Measurements from ENCODE around the gene KDM2B.
"Not testable (repeated sequence)": the region's sequence is repeated elsewhere in the genome, so short reads cannot be mapped to it uniquely, and the experiment has no call there.

Gene KDM2B

DNA sequence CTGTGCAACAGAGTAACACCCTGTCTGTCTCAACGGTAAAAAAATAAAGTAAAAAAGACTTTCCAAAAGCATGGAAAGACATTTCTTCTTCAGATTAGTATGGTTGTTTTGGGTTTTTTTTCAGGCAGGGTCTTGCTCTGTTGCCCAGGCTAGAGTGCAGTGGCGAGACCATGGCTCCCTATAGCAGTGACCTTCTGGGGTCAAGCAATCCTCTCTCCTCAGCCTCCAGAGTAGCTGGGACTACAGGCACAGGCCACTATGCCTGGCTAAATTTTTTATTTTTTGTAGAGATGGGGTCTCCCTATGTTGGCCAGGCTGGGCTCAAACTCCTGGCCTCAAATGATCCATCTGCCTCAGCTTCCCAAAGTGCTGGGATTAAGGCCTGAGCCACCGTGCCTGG is 72.8 kb downstream of the KDM2B start:
- no peak for DNase-seq

DNA sequence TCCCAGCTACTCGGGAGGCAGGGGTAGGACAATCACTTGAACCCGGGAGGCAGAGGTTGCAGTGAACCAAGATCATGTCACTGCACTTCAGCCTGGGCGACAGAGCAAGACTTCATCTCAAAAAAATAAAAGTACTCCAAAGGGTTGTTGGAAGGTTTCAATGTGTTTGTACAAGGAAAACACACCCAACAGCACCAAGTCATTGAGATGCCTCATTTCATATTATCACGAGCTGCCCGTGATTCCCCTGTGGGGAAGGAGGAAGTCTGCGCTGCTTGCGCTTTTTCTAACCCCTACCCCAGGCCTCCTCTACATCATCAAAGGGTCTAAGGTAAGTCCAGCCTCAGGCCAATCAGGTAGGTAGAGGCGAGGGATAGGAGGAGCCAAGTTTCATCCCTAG is 73.6 kb downstream of the KDM2B start:
- DNase-seq, result no peak

DNA sequence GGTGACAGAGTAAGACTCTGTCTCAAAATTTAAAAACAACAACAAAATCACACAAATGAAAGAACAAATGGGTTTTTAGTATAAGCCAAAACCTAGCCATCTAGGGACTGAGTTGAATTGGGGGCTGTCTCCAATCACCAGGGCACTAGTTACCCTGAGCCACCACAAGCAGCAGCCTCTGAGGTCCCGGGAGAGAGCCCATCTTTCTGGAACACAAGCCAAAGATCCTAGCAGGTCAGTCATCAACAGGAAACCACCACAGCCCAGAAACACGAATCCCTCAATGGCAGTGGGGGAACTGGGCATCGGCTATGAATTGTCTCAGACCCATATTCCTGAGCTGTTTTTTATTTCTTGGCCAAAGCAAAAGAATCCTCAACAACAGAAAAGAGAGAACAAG is 75.3 kb downstream of the KDM2B start:
- no peak for DNase-seq

DNA sequence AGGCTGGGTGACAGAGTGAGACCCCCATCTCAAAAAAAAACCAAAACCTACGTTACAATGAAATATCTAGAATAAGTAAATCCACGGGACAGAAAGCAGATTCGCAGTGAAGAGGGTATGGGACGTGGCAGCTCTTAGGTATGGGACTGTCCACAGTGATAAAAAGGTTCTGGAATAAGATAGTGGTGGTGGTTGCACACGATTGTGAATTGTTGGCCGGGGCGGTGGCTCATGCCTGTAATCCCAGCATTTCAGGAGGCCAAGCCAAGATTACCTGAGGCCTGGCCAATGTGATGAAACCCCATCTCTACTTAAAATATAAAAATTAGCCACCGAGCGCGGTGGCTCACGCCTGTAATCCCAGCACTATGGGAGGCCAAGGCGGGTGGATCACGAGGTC is 76.3 kb downstream of the KDM2B start:
- DNase-seq, result no peak

DNA sequence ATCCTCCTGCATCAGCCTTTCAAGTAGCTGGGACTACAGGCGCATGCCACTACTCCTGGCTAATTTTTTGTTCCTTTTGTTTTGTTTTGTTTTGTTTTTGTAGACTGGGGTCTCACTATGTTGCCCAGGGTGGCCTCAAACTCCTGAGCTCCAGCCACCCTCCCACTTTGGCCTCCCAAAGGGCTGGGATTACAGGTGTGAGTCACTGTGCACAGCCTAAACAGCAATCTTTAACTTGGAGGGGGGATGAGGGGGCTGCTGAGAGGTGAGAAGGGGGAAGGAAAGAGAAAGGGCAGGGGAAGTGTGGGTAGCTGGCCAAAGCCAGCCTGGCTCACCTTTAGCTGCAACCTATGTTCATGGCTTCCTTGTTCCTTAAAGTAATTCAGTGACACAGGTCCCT is 77.4 kb downstream of the KDM2B start:
- no peak for DNase-seq

DNA sequence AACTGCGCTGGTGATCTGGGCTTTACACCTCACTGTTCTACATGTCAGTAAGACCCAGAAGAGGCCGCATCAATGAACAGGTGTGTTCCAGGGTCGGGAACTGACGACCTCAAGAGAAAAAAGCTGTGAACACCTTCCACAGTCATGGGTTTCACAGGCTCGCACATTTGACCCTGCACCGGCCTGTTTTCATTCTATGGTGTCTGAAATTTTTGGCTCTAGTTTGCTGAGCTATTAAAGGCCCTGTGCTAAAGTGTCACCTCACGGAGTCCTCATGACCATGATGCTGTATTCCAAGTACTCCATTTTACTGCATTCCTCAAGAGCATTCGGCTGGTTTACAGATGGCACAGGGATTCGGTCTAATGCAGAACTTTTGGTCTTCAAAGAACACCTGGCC is 78.9 kb downstream of the KDM2B start:
- DNase-seq, result no peak

DNA sequence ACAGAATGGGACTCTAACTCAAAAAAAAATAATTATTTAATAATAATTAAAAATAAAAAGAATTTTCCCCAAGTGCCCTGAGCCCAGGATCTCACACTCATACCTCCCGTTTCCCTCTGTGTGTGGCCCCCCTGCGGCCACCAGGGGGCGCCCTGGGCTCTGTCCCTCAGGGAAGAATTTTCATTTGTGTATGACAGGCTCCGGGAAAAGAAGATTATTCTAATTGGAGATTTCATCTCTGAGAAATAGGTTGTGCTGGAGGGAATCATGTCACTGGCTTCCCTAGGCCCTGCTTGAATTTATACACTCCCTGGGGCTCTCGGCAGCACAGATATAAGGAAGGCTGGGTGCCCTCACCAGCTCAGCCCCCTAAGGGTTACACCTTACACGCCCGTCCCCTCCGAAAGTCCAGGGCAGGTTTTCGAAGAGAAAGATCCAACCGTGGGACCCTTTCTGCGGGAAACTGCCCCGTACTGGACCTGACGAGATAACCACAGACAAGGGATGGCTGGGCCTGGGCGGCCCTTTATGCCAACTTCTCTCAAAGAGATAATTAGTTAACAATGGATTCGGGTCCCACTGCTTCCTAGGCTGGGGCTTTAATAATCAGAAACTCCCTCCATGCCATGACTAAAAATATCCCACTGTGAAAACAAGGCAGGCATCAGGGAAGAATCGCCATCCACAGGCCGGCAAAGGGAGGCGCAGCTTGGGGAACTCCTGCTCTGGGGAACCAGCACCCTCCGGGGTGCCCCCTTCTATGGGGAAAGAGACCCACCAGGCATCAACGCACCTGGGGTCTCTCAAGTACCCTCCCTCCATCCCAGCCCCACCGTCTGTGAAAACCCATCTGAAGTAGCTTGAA is 80.7 kb downstream of the KDM2B start:
- DNase-seq, result peak in 55 of 58 donors; percentile 4 to 90 (median 50)

DNA sequence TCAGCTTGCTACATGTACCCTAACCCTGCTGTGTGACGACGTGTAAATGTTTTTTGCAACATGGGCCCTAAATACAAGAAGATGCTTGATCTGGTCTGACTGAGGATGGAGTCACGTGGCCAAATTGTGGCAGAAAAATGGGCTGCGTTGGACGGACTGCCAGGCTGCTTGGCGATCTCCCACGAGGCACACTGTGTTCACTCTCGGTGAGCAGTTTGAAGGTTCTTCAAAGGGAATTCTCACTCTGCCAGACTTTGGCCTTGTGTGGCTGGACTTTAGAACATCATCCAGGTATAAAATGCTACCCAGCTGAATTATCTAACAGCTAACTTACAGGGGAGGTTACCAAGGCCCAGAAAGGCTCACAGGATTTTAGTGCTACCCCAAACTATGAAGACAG is 85.1 kb downstream of the KDM2B start:
- DNase-seq, result peak in 28 of 58 donors; percentile 2 to 42 (median 18)

DNA sequence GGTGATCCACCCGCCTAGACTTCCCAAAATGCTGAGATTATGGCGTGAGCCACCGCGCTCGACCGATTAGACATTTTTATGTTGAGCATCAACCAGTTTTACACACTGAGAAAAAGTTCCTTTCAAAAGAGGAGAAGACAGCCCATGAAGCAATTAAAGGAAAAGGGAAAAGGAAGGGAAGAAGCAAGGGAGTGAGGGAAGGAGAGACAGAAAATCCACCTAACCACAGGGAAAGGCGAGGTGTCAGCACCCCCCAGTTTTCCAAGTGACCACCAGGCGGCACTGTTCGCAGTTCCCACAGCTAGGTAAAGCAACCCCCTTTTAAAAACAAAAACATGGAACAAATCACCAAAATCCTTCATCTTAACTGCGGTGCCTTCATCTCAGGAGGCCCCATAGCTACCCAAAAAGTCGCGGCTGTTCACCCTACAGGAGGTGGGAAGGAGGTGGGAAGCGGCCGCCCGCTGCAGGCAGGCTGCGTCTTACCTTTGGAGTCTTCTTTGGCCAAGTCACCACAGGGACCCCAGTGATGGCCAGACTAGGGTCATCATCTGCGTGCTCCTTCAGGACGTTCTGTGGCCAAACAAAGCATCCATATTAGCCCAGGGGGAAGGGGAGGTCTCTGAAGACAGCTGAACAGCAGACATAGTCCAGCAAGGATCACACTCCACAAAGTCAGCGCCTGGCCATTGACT is 86.6 kb downstream of the KDM2B start:
- DNase-seq, result peak in 9 of 58 donors; percentile 2 to 39 (median 17)

DNA sequence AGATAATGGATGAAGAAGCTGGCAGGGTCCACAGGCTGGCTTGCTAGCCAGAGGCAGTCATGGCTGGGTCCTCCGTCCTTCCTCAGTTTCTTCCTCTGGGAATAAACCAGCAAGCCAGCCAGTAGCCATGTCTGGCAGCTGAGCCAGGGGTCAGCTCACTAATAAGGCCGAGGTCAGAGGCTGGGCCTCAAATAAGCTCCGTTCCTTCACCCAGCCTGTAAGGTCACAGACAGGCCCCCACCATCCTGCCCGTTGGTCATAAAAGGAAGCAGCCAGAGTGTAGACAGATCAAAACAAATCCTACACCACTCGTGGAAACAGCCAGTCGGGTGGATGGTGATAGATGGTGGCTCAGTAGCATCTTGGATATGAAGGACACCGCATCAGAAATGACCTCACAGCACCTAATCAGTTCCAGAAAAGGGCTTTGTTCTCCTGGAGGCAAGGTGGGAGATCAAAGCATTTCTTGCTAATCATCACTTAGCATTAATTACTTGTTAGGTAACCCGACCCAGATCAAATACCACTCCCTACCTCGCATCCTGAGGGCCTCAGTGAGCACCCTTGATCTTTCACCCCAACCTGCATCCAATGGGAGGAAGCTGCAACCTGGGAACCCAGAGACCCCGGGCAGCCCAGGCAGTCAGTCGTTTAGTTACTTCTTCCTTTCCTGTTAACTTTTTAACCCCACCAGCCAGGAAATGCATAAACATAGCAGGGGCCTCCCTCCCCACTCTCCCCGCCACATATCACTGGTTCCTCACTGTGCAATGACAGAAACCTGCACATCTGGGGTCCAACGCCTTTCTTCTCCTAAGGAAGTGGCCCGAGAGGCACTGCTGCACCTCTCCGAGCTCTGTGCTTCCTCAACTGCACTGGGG is 90.2 kb downstream of the KDM2B start:
- no peak for DNase-seq

DNA sequence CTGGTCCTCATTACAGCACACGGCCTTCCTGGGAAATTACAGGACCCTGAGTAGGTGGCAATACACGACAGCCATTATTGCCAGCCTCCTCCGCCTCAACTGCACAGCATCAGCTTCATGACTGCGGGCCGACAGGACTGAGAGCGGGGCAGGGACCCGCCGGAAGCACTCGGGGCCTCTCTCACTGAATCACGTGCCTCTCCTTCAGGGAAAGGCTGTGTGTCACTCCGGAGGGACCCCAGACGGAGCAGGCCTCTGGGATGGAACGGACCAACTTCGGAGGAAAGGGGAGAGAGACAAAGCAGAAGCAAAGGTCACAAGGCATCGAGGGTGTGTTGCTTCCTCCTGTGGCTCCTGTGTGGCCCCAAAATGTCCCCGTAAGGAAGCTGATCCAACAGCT is 90.9 kb downstream of the KDM2B start:
- no peak for DNase-seq

DNA sequence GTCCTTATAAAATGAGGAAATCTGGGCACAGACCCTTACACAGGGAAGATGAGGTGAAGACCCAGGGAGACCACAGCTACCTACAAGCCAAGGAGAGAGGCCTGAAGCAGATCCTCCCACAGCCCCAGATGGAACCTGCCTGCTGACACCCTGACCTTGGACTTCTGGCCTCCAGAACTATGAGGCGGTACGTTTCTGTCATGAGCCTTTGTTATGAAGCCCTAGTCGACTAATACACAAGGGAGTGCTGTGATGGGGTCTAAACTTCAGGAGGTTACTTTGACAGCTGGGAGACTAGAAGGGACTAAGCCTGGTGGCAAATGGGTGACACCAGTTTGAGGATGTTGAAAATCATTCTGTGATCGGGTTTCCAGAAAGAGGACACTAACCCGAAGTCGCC is 95.9 kb downstream of the KDM2B start:
- no peak for DNase-seq

DNA sequence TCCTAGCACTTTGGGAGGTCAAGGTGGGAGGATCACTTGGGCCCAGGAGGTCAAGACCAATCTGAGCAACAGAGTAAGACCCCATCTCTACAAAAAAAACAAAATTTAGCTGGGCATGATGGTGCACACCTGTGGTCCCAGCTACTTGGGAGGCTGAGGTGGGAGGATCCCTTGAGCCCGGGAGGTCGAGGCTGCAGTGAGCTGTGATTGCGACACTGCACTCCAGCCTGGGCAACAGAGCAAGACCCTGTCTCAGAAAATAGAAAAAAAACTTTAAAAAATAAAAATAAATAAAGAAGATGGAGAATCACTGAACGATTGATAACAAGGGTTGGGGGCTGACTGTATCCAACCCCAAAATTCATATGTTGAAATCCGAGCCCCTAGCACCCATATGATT is 96.3 kb downstream of the KDM2B start:
- not testable (repeated sequence) for DNase-seq

DNA sequence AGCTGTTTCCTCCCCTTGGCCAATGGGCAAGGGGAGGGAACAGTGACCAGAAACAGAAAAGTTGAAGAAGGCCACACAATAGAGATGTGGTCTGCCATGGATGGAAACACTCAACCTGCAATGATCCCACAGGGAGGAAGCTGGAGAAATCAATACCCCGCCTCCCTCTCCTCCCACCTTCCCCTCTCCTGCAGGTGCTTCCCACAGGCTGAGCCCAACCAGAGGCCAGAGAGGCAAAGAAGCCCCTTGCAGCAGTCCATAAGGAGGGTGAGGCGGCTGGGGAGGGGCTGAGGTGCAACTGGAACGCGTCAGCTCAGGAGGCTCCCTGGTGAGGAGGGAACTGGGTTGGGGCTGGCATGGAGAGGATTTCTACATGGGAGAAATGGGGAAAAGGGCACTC is 96.9 kb downstream of the KDM2B start:
- no peak for DNase-seq

DNA sequence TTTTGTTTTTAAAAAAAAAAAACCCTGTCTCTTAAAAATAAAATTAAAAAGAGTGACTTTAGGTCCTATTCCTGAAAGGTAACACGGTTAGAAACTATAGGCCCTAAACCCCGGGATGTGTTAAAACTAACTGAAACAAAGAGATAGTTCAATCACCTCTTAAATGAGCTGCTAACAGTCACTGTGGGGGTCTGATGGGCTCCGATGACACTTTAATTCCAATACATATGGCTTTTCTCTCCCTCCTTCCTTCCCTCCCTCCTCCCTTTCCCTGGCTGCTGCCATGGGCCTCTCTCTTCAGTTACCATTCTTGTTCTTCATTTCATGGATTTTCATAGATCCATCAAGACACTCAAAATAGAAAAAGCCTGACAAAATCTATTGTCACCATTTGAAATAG is 104.3 kb downstream of the KDM2B start:
- DNase-seq, result no peak

DNA sequence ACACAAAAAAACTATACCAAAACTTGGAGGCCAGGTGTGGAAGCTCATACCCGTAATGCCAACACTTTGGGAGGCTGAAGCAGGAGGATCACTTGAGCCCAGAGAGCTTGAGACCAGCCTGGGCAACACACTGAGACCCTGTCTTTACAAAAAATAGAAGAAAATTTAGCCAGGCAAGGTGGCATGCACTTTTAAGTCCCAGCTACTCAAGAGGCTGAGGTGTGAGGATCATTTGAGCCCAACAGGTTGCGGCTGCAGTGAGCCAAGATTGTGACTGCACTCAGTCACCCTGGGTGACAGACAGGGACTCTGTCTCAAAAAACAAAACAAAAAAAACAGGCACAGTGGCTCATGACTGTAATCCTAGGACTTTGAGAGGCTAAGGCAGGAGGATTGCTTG is 105.5 kb downstream of the KDM2B start:
- no peak for DNase-seq

DNA sequence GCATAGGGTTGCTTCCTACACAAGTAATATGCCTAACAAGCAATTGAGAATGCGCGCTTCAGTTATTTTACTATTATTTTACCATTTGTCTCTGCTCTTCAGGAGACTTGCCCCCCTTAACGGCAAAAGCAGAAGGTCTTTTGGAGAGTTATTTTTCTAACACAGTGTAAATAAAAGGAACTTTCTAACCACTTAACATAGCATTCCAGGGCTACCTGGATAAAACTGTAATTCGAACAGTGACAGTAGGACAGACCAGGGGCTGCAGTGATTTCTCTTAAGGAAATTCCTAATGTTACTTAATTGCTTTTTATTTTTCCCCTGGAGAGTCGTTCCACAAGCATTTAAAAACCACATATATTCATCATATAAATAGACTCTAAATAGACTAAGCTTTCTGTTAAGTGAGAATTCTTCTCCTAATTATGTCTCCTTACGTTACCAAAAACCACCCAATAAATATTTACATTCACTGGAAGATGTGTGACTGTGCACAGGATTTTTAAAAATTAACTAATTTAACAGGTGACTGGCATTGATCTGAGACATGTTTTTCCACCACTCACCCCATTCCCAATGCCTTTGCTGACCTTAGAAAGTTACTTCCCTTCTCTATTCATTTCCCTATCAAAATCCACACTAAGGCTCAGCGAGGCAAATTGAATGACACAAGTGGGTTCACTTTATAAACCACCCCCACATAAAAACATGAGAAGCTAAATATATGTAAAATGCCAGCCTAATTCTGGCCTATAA is 108.5 kb downstream of the KDM2B start:
- no peak for DNase-seq

DNA sequence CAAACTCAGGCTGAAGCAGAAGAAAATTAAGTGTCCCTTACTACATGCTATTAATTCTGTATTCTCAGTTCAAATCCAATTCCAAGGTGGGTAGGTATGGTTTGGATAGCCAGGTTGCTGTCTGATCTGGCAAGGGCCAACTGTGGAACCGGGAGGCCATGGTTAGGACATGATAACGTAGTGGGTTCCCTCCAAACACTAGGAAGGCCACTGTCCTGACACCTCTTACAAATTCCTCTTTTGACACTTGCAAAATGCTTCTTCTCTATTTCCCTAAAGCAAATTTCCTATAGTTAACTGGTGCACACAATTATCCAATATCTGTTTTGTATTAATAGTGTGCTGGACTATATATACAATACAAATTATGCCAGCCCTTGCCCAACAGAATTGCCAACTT is 110.1 kb downstream of the KDM2B start:
- no peak for DNase-seq

DNA sequence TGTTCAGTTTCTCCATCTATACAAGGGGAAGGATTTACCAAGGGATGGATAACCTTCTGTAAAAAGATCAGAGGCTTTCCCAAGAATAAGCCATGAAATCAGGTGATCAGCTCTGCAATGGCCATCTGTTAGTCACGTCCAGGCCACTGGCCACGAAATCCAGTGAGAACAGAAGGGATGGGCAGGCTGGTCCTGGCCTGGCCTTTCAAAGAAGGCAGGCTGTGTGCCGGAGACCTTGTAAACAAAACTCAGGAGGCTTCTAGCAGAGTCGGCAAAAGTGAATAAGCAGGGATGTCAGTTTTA is 112.4 kb downstream of the KDM2B start:
- DNase-seq, result no peak

DNA sequence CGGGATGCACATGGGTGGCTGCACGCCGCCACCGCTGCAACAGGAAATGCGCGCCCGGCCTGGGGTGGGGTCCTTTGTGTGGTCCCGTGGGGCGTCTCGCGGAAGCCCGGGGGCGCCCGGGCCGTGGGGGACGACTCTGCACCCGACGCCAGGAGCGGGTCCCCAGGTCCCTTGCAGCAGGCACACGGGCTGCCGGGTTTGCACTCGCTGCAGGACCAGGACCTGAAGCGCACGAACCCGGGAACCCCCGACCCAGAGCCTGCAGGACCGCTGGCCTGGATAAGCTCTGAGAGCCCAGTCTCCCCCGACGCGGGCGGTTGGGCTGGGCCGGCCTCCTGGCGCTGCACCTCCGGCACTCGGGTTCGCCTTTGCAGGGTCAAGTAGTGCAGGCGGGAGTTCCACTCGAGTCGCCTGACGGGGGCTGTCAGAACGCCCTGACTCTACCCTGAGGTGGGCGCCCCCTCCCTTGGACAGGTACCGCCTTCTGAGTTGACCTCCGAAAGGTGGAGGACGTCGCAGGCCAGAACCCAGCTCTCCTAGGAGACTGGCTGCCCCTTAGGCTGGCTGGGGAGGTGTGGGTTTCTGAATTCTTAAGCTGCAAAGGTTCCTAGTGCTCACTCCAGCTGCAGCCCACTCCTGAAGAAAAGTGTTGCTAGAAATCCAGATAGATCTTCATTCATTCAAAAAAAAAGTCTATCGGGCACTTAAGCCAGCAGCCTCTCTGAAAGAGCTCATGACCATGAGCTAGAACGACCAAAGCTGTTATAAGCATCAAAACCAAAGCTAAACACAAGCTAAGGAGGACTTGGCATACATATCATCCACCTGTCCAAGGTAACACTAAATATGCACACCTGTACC is 113.0 kb downstream of the KDM2B start:
- DNase-seq, result peak in 13 of 58 donors; percentile 38 to 68 (median 48)

Measured in anterior cingulate cortex (tissue), 58 donors.